HG03045 (cell line): ENCODE data around the gene BNIPL.

Experiments
- ATAC-seq: cut with Tn5 transposase; IDR thresholded peaks from one replicate; pipeline ENCODE4 v1.9.1; 2021; ENCODE audit warnings: mild to moderate bottlenecking, moderate library complexity; ENCODE audit not compliant: unreplicated experiment

BNIPL gene

DNA sequence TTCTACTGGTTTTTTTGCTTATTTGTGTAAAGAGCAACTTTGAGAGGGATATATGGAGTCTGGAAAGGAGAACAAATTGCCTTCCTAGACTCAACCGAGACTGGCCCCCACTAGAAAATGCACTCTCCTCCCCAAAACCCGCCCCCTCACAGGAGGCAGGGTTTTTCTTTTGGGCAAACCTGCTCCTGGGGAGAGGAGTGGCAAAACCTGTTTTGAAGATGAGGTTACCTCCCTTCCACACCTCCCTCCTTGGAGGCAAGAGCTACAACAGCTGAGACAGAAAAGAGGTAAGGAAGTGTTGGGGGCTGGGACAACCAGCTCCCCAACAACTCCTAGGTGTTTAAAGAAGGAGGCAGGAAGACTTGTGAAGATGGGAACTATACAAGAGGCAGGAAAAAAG is at the start of gene BNIPL:
Gene BNIPL, plus strand, starts transcription at position 231 of the 400 bp plus-strand sequence. Its CDS starts 140 bp downstream, at position 371.
- no peak for ATAC-seq

DNA sequence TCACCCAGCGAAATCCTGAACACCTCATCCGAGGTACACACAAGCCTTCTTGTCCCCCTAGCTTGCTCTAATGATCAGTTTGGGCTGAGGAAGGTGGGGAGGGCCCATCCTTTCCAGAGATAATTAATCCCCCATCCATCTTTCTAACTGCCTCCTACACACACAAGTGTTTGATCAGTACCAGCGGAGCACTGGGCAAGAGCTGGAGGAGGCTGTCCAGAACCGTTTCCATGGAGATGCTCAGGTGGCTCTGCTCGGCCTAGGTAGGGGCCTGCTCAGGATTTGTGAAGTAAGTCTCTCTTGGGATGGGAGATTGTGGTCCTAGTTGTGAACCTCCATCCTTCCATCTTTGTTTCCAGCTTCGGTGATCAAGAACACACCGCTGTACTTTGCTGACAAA is 48.5 kb upstream of the BNIPL start:
- no peak for ATAC-seq

DNA sequence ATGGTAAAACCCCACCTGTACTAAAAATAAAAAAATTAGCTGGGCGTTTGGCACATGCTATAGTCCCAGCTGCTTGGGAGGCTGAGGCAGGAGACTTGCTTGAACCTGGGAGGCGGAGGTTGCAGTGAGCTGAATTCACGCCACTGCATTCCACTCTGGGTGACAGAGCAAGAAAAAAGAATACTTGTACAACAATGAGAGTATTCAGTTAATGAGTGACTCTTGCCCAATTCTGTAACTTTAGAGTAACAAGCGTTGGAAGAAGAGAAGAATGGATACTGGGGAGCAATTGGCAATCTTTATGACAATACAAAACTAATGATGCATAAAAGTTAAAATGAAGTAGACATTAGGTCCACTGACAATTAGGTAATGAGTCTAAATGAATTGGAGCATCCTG is 43.8 kb upstream of the BNIPL start:
- ATAC-seq: no peak

GRCh38 chr1:150994248-150994647 is 42.1 kb upstream of the BNIPL start:
- ATAC-seq: no peak

- ATAC-seq: no peak
Measured at GRCh38 chr1:150995460-150995859, 40.9 kb upstream of the BNIPL start.

DNA sequence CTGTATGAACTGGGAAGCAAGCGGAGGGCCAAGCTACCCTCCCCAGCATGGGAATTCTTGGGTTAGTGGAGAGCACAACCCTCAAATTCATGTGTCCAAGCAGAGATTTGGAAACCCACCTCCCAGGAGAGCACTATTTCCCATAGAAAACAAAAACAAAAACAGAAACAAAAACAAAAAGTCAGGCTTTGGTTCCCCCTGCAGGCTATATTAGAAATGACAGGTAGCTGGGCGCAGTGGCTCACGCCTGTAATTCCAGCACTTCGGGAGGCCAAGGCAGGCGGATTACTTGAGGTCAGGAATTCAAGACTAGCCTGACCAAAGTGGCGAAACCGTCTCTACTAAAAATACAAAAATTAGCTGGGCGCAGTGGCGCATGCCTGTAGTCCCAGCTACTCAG is 40.5 kb upstream of the BNIPL start:
- ATAC-seq: no peak

DNA sequence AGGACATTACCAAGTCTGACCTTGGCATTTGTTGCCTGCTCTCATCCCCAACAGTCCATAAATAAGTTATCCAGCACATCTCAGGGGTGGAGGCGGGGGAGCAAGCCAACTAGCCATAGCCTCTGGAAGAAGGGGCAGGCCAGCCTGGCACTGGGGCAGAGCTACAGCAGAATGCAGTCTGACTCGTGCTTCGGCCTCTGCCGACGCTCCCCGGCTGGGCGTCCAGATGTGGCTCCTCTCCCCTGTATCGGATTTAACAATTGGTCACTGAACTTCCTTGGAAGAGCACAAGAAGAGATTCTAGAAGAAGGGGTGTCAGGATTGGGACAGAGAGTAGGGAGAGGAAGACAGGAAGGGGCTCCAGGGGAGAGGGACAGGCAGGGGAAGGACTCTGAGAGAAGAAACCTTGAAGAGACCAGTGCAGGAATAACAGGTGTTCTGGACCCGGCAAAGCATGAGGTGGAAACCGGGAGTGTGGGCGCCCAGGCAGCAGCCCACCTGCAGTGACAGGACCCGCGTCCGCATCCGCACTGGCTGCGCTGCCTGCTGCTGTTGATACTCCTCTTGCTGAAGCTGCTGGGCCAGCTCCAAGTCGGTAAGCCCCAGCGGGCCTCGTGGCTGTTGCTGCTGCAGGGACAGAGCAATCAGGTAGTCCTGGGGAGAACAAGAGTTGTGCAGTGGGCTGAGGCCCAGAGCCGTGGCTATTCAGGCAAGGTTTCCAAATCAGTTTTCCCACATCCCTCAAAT is 39.1 kb upstream of the BNIPL start:
- no peak for ATAC-seq

DNA sequence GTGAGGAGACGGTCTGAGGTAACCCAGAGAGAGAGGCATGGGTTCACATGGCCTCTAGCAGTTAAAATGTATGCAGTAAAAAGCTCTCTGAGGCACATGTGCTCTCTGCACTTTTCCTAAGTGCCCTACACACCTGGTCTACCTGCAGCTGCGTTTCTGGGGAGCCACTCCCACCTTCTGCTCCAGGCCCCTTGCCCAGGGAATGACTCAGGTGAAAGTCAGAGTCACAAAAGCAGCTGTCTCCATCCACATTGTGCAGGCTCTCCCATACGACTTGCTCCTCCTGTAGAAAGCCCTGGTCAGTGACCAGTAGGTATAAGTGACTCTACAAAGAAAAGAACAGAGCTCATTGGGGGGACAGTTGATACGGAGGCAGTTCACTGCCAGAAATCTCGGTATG is 38.4 kb upstream of the BNIPL start:
- no peak for ATAC-seq

DNA sequence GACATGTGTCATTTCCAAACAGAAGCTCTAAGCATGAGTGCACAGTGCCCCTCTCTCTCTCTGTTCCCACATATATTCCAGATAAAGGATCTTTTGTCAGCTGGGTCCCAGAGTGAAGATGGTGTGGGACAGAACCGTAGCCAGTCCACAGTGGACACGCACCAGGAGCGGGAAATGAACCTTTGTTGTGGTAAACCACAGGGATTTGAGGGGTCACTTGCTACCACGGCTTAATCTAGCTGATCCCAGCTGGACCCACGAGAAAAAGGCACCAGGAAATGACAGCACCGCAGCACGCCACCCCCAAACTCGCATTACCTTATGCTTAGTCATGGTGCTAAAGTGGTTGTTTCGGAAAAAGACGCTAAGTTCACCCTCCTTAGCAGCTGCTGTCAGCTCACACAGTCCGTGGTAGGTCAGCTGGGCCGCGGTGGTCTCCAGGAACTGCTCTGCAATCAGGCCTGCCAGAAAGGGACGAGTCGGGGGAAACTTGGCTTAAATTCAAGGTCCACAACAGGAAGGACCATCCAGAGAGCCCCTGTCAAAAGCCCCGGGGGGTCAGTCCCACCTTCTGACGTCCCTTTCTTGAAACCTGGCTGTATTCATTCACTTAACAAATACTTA is 37.2 kb upstream of the BNIPL start:
- ATAC-seq: no peak

GRCh38 chr1:150999926-151000325 is 36.5 kb upstream of the BNIPL start:
- ATAC-seq: no peak

- ATAC-seq: no peak
Measured at GRCh38 chr1:151000408-151000807, 36.0 kb upstream of the BNIPL start.

GRCh38 chr1:151001602-151002001 is 34.8 kb upstream of the BNIPL start:
- no peak for ATAC-seq

DNA sequence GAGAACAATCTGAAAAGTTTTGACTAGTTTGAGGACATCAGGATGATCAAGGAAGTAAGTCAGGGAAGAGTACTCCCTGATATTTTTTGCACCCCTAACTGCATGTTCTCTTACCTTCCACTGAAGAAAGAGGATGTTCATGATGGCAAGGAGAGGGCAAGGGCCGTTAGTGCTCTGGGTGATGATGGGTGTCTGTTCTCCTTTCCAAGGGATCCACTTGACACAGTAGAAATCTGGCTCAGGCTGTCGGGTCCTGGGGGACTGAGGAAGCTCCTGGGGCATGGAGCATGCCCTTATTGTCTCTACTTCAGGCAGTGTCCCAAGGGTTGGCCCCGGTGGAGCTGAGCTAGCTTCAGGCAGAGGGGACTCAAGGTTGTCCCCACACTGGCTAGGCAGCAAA is 34.3 kb upstream of the BNIPL start:
- no peak for ATAC-seq

DNA sequence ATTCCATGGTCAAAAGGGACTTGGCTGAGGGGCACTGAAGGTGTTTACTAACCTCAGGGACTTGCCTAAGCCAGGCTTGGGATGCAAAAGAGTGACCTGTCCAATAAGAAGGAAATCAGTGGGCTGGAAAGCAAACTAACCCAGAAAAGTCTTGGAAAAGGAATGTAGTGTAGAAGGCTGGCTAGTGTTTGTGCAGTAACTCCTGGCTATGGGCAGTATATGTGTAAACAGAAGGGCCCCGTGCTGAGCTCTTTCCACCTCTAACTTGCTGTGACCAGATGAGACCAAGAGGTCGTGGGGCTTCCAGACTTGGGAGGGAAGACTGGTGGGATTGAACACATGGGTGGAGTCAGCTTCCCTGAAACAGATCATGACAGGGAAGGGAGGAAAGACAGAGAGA is 33.8 kb upstream of the BNIPL start:
- ATAC-seq: no peak

- ATAC-seq: no peak
Measured at GRCh38 chr1:151003180-151003579, 33.2 kb upstream of the BNIPL start.

DNA sequence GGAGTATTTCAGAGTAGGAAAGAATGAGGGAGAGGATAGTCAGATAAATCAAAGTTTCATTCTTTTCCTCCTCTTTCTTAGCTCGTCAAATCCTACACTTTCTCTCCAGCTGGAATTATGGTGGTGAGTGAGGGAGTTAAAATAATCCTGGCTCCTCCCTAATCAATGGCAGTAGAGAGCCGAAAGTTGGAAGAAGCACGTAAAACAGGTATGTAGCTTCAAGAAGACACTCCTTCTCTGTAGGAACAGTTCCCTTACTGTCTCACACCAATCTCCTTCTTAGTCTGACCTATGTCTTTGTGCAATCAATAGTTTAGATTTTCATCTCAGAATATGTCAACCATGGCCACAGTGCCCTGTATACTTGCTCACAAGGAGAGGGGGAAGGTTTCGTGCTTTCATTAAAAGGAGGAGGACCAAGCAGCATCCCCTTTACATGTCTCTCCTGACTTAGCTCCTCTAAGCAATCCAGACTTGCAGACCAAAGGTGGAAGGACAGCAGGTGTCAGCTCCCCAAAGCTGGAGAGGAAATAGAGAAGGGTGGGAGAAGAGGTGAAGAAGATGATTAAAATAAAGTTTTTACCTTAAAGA is 30.6 kb upstream of the BNIPL start:
- no peak for ATAC-seq

GRCh38 chr1:151006327-151007052 is 29.9 kb upstream of the BNIPL start, which contains the start of gene MINDY1:
Gene MINDY1 (minus strand): TSS chr1:151006902. CDS start chr1:151002617, 4,285 bp downstream.
- peak; percentile 46 for ATAC-seq

- ATAC-seq: no peak
Measured at GRCh38 chr1:151007853-151008243, 28.5 kb upstream of the BNIPL start.

DNA sequence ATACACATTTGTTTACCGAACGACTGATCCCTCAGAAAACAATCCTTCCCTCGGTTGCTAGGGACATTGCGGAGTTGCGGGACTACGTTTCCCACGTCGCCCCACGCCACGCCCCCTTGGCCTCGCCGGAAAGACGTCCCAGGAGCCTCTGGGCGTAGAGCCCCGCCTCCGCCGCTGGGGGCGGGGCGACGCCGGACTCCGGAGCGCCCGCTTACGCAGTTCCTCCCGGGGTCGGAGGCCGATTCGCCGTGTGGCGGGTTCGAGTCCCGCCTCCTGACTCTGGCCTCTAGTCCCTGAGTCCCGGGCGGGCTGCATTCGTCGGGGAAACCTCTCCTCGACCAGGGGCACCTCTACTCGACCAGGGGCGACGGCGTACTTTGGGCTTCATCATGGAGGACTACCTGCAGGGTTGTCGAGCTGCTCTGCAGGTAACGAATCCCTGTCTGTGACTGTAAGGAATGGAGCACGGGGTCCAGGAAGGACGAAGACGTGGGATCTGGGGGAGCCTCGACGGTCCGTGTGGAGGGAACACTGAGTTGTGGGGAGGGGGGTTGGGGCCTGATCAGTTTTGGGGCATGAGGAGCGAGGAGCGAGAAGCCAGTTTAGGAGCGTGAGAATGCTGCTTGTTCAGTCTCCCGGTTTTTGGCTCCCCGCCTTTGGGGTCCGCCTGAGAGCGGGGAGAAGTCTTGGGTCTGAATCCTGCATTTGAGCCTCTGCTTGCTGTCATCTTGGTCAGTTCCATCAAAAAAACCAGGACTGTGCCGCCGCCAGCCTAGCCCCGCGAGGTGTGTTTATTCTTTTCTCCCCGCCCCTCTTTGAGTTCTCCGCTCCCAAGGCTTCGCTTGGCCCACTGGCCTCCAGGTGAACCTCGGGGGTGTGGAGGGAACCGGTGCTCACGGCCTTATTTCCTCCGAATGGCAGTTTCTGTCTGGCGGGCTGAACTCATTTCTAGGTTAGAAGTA is 27.9 kb upstream of the BNIPL start, which contains the start of gene PRUNE1:
Gene PRUNE1, plus strand, starts transcription at position 206 of the 962 bp plus-strand sequence. Its CDS starts 184 bp downstream, at position 390.
- ATAC-seq: peak; percentile 78

- no peak for ATAC-seq
Measured at GRCh38 chr1:151009206-151009587, 27.2 kb upstream of the BNIPL start.
